HepG2 (cell line): Measurements from ENCODE around the gene TAB2. TPM values are rescaled to one million over a fixed set of nuclear protein-coding genes. Genes with fewer than 3 reads are reported as not detected.
A peak's percentile ranks its signal among the peaks of the same experiment; 100 is the strongest.

ENCODE experiments used
- ATF7 ChIP-seq, 2 experiments: fragments of 450-650 bp in 1 of 2; sonication (generic) in 1 of 2; formaldehyde crosslinking in 1 of 2; IDR thresholded peaks; 2 replicates each; pipeline versions ENCODE4 v1.4.0 to v1.6.1; 2016 to 2020; ENCODE audit warnings: antibody characterized with exemption in 1 of 2, mild to moderate bottlenecking in 1 of 2, missing genetic modification reagents in 1 of 2
- CCAR2 ChIP-seq: fragments of 200-400 bp; formaldehyde crosslinking; optimal IDR thresholded peaks from 2 replicates; pipeline ENCODE3; 2018; ENCODE audit warnings: low read depth, mild to moderate bottlenecking, low read length, moderate library complexity
- ESRRA ChIP-seq: sonication (generic); formaldehyde crosslinking; IDR thresholded peaks from 2 replicates; pipeline ENCODE4 v1.5.1; 2020; ENCODE audit warnings: mild to moderate bottlenecking, low read depth, missing genetic modification reagents
- FOXC1 ChIP-seq: sonication (generic); formaldehyde crosslinking; IDR thresholded peaks from 2 replicates; pipeline ENCODE4 v1.8.0; 2022; ENCODE audit warnings: mild to moderate bottlenecking, missing genetic modification reagents, borderline replicate concordance
- JDP2 ChIP-seq: sonication (generic); formaldehyde crosslinking; IDR thresholded peaks from 2 replicates; pipeline ENCODE4 v1.8.1; 2022; ENCODE audit warnings: missing genetic modification reagents, borderline replicate concordance
- JUNB ChIP-seq: sonication (generic); formaldehyde crosslinking; IDR thresholded peaks from 2 replicates; pipeline ENCODE4 v1.8.0; 2022; ENCODE audit warnings: missing genetic modification reagents, mild to moderate bottlenecking, borderline replicate concordance
- KAT2B ChIP-seq: fragments of 150-350 bp; IDR thresholded peaks from 2 replicates; pipeline ENCODE4 v1.6.1; 2014; ENCODE audit warnings: low read depth, low read length, borderline replicate concordance
- MAFF ChIP-seq: IDR thresholded peaks from 2 replicates; pipeline ENCODE4 v1.6.1; 2011; ENCODE audit warnings: low read depth, low read length, improper control_type of control experiment
- NFE2 ChIP-seq: sonication (generic); formaldehyde crosslinking; IDR thresholded peaks from 2 replicates; pipeline ENCODE4 v1.4.0; 2020; ENCODE audit warnings: missing genetic modification reagents
- PHB2 ChIP-seq: fragments of 450-650 bp; IDR thresholded peaks from 2 replicates; pipeline ENCODE4 v1.6.1; 2018; ENCODE audit not compliant: partially characterized antibody
- PLRG1 ChIP-seq: fragments of 450-650 bp; conservative IDR thresholded peaks from 2 replicates; pipeline ENCODE4 v1.6.1; 2016
- SCMH1 ChIP-seq: sonication (generic); formaldehyde crosslinking; IDR thresholded peaks from 2 replicates; pipeline ENCODE4 v1.9.0; 2021; ENCODE audit warnings: missing genetic modification reagents, mild to moderate bottlenecking, borderline replicate concordance
- SMARCE1 ChIP-seq: fragments of 450-650 bp; IDR thresholded peaks from 2 replicates; pipeline ENCODE4 v1.6.1; 2017; ENCODE audit warnings: borderline replicate concordance
- SYNCRIP ChIP-seq: fragments of 200-400 bp; formaldehyde crosslinking; IDR thresholded peaks from 2 replicates; pipeline ENCODE4 v1.6.1; 2018; ENCODE audit warnings: mild to moderate bottlenecking, low read depth, low read length; ENCODE audit not compliant: insufficient read depth
- TGIF2 ChIP-seq: IDR thresholded peaks from 2 replicates; pipeline ENCODE4 v1.6.1; 2016; ENCODE audit warnings: control low read depth, missing compliant biosample characterization
- ZMYM3 ChIP-seq: sonication (generic); formaldehyde crosslinking; IDR thresholded peaks from 2 replicates; pipeline ENCODE4 v1.5.1; 2020; ENCODE audit warnings: mild to moderate bottlenecking, missing genetic modification reagents
- ZNF263 ChIP-seq: sonication (generic); formaldehyde crosslinking; IDR thresholded peaks from 2 replicates; pipeline ENCODE4 v1.4.0; 2020; ENCODE audit warnings: missing genetic modification reagents
- ZNF274 ChIP-seq: sonication (generic); formaldehyde crosslinking; IDR thresholded peaks from 2 replicates; pipeline ENCODE4 v1.5.1; 2020; ENCODE audit warnings: mild to moderate bottlenecking, missing genetic modification reagents
- ZNF441 ChIP-seq: sonication (generic); formaldehyde crosslinking; IDR thresholded peaks from 2 replicates; pipeline ENCODE4 v1.7.0; 2021; ENCODE audit warnings: missing genetic modification reagents, borderline replicate concordance
- ZNF850 ChIP-seq: sonication (generic); formaldehyde crosslinking; conservative IDR thresholded peaks from 2 replicates; pipeline ENCODE4 v1.9.0; 2021; ENCODE audit warnings: mild to moderate bottlenecking, missing genetic modification reagents
- polyA plus RNA-seq, 8 experiments: library from polyadenylated mRNA; depleted of rRNA in 3 of 8; stranded (reverse) in 7 of 8; unstranded in 1 of 8; fragments of >200 nt; fragmentation: Illumina TruSeq in 4 of 8; extraction: Trizol in 4 of 8; gene quantifications; 2 replicates each; pipeline versions ENCODE4 v1.2.1 to v1.2.3, GENCODE V29; 2011 to 2016; ENCODE audit warnings: low read depth in 4 of 8, missing spikeins in 1 of 8, mixed read lengths in 1 of 8; ENCODE audit not compliant: insufficient read depth in 1 of 8
- total RNA-seq, 5 experiments: library from RNA; depleted of rRNA; stranded (reverse); fragments of >200 nt; fragmentation: Illumina TruSeq; extraction: Trizol; gene quantifications; 2 replicates each; pipeline ENCODE4 v1.2.3, GENCODE V29; 2016; ENCODE audit warnings: low read depth in 1 of 5
- TF ChIP-seq, protein P1 (sequence below): sonication (generic); formaldehyde crosslinking; IDR thresholded peaks from 2 replicates; pipeline ENCODE4 v1.9.0; 2021; ENCODE audit warnings: missing genetic modification reagents, borderline replicate concordance
- TF ChIP-seq, protein P2 (sequence below): sonication (generic); formaldehyde crosslinking; IDR thresholded peaks from 2 replicates; pipeline ENCODE4 v1.5.0; 2020; ENCODE audit warnings: mild to moderate bottlenecking, missing genetic modification reagents, borderline replicate concordance
- TF ChIP-seq, protein P3 (sequence below): IDR thresholded peaks from 2 replicates; pipeline ENCODE4 v1.6.1; 2016; ENCODE audit warnings: low read depth

The TAB2 gene
- total and polyA plus RNA-seq, 2 of the 13 experiments (the other 11 are each of a cell fraction or from before 2014, with no cell fraction given) = 23.7 to 50.2 TPM

DNA sequence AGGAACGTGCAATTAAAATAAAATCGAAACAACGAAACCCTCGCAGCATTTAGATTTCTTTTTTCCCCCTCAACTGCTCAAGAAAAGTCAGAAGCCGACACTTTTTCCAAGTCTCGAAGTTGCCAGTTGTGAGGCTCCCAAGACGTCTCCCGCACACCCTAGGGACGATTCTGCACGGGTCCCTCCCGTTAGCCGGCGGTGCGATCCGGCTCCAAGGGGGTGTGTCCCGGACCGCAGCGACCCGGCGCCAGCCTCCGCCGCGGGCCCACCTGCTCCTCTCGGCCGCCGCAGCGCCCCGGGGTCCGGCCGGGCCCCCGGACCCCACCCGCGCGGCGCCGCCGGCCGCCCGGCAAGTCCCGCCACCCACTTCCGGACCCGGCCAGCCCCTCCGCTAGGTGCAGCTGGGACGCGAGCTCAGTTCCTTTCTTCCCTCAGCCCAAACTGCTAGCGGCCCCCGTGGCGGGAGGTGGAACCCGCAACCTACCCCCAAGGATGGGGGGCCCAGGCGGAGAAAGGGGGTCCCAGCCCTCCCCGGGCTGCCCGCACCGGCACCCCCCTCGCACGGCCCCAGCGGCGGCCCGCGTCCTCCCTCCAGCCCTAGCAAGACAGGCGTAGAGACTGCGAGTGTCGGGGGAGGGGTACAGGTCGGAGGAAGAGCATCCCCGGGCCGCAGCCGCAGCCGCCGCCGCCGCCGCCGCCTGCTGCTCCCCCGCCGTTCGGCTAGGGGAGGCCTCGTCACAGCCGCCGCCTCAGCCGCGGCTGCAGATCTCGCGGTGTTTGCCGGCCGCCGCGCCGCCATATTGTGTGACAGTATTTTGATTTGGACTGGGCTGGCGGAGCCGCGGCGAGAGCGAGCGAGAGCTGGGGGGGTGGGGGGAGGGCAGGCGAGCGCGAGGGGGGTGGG lies 520 bp upstream of the TAB2 start (continued):
- TF ChIP-seq ZNF274 (CRISPR knock-in tag) (peak; percentile 86; the same call in 1 of the 2 replicates), MAFF (no peak), ATF7 (IDR thresholded peaks at IDR 0.05) (no peak), ATF7 (CRISPR knock-in tag; IDR thresholded peaks at IDR 0.05) (peak; percentile 31; the same call in 1 of the 2 replicates), FOXC1 (peak; percentile 82; the same call in 1 of the 2 replicates), SYNCRIP (no peak), JUNB (no peak), PHB2 (no peak), JDP2 (CRISPR knock-in tag) (no peak), ZNF263 (CRISPR knock-in tag) (no peak), NFE2 (CRISPR knock-in tag) (no peak), ESRRA (CRISPR knock-in tag) (peak; percentile 65; the same call in 1 of the 2 replicates), PLRG1 (no peak), KAT2B (no peak), SMARCE1 (no peak), ZNF441 (CRISPR knock-in tag) (peak; percentile 25; the same call in 1 of the 2 replicates), CCAR2 (no peak), ZNF850 (CRISPR knock-in tag) (0 out of 2 replicates have a peak, but pooled peaks have one; percentile 60), SCMH1 (no peak), ZMYM3 (peak; percentile 34; the same call in 1 of the 2 replicates), TGIF2 (CRISPR knock-in tag) (peak; percentile 10; the same call in 1 of the 2 replicates)
- TF ChIP-seq, protein P1, sequence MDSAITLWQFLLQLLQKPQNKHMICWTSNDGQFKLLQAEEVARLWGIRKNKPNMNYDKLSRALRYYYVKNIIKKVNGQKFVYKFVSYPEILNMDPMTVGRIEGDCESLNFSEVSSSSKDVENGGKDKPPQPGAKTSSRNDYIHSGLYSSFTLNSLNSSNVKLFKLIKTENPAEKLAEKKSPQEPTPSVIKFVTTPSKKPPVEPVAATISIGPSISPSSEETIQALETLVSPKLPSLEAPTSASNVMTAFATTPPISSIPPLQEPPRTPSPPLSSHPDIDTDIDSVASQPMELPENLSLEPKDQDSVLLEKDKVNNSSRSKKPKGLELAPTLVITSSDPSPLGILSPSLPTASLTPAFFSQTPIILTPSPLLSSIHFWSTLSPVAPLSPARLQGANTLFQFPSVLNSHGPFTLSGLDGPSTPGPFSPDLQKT (CRISPR knock-in tag) = no peak
- TF ChIP-seq, protein P2, sequence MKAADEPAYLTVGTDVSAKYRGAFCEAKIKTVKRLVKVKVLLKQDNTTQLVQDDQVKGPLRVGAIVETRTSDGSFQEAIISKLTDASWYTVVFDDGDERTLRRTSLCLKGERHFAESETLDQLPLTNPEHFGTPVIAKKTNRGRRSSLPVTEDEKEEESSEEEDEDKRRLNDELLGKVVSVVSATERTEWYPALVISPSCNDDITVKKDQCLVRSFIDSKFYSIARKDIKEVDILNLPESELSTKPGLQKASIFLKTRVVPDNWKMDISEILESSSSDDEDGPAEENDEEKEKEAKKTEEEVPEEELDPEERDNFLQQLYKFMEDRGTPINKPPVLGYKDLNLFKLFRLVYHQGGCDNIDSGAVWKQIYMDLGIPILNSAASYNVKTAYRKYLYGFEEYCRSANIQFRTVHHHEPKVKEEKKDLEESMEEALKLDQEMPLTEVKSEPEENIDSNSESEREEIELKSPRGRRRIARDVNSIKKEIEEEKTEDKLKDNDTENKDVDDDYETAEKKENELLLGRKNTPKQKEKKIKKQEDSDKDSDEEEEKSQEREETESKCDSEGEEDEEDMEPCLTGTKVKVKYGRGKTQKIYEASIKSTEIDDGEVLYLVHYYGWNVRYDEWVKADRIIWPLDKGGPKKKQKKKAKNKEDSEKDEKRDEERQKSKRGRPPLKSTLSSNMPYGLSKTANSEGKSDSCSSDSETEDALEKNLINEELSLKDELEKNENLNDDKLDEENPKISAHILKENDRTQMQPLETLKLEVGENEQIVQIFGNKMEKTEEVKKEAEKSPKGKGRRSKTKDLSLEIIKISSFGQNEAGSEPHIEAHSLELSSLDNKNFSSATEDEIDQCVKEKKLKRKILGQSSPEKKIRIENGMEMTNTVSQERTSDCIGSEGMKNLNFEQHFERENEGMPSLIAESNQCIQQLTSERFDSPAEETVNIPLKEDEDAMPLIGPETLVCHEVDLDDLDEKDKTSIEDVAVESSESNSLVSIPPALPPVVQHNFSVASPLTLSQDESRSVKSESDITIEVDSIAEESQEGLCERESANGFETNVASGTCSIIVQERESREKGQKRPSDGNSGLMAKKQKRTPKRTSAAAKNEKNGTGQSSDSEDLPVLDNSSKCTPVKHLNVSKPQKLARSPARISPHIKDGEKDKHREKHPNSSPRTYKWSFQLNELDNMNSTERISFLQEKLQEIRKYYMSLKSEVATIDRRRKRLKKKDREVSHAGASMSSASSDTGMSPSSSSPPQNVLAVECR = peak; percentile 85; the same call in 1 of the 2 replicates
- TF ChIP-seq, protein P3, sequence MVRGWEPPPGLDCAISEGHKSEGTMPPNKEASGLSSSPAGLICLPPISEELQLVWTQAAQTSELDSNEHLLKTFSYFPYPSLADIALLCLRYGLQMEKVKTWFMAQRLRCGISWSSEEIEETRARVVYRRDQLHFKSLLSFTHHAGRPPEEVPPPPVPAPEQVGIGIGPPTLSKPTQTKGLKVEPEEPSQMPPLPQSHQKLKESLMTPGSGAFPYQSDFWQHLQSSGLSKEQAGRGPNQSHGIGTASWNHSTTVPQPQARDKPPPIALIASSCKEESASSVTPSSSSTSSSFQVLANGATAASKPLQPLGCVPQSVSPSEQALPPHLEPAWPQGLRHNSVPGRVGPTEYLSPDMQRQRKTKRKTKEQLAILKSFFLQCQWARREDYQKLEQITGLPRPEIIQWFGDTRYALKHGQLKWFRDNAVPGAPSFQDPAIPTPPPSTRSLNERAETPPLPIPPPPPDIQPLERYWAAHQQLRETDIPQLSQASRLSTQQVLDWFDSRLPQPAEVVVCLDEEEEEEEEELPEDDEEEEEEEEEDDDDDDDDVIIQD (CRISPR knock-in tag) = no peak
